Stimulated activated CD4-positive, alpha-beta T cell treated with anti-CD3 and anti-CD28 coated beads, Interleukin-1b, Interleukin-23, amount 100 ng/mL, for 24 hours (primary cell): ENCODE measurements around the gene TTC9B.
"Not testable (repeated sequence)": the region's sequence is repeated elsewhere in the genome, so short reads cannot be mapped to it uniquely, and the experiment has no call there.

Experiments
- DNase-seq, 4 experiments: peaks; one replicate each; pipeline ENCODE4 v3.0.0-alpha.2; 2020; ENCODE audit warnings: low read depth in 4 of 4, low spot score in 1 of 4

Gene TTC9B

DNA sequence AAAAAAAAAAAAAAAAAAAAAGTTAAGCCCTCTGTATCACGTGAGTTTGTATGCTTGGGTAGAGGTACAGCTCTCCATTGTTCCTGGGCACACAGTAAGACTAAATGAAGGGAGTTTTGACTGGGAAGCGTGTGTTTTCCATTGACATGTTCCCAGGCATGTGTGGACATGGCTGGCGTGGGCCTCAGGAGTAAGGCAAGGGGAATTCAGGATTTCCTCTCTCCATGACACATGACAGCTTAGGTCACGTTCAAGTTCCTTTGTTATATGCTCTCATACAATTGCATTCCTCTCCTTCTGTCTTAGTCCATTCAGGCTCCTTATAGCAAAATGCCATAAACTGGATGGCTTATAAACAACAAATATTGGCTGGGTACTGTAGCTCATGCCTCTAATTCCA lies 44.1 kb downstream of the TTC9B start:
- DNase-seq, result no peak

DNA sequence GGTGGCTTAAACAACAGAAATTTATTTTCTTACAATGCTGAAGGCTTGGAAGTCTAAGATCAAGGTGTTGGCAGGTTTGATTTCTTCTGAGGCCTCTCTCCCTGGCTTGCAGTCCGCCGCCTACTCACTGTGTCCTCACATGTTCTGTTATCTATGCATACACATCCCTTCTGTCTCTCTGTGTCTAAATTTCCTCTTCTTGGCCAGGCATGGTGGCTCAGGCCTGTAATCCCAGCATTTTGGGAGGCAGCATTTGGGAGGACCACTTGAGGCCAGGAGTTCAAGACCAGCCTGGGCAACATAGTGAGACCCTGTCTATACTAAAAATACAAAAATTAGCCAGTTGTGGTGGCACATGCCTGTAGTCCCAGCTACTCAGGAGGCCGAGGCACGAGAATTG lies 46.9 kb downstream of the TTC9B start:
- not testable (repeated sequence) for DNase-seq

DNA sequence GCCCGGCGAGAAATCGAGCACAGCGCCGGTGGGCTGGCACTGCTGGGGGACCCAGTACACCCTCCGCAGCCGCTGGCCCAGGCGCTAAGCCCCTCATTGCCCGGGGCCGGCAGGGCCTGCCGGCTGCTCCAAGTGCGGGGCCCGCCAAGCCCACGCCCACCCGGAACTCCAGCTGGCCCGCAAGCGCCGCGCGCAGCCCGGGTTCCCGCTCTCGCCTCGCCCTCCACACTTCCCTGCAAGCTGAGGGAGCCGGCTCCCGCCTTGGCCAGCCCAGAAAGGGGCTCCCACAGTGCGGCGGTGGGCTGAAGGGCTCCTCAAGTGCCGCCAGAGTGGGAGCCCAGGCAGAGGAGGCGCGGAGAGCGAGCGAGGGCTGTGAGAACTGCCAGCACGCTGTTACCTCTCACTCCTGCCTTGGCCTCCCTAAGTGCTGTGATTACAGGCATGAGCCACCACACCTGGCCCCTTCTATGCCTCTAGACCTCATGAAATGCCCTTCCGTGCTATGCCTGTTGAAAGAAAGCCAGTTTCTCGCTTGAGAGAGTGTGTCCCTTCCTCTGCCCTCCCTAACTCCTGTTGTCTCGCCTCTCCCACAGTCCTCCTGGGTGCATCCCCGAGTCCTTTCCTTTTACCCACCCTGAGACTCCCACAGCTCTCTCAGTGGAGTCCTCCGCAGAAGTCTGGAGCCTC lies 47.7 kb downstream of the TTC9B start:
- not testable (repeated sequence) for DNase-seq

DNA sequence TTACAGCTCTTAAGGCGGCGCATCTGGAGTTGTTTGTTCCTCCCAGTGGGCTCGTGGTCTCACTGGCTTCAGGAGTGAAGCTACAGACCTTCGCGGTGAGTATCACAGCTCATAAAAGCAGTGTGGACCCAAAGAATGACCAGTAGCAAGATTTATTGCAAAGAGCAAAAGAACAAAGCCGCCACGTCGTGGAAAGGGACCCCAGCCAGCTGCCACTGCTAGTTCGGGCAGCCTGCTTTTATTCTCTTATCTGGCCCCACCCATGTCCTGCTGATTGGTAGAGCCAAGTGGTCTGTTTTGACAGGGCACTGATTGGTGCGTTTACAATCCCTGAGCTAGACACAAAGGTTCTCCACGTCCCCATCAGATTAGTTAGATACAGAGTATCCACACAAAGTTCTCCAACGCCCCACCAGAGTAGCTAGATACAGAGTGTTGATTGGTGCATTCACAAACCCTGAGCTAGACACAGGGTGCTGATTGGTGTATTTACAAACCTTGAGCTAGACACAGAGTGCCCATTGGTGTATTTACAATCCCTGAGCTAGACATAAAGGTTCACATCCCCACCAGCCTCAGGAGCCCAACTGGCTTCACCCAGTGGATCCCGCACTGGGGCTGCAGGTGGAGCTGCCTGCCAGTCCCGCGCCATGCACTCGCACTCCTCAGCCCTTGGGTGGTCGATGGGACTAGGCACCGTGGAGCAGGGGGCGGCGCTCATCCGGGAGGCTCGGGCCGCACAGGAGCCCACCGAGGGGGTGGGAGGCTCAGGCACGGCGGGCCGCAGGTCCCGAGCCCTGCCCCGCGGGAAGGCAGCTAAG lies 48.5 kb downstream of the TTC9B start:
- not testable (repeated sequence) for DNase-seq
